ENCODE data around the gene HDLBP.
"Not testable (repeated sequence)": the region's sequence is repeated elsewhere in the genome, so short reads cannot be mapped to it uniquely, and the experiment has no call there.

Gene HDLBP

DNA sequence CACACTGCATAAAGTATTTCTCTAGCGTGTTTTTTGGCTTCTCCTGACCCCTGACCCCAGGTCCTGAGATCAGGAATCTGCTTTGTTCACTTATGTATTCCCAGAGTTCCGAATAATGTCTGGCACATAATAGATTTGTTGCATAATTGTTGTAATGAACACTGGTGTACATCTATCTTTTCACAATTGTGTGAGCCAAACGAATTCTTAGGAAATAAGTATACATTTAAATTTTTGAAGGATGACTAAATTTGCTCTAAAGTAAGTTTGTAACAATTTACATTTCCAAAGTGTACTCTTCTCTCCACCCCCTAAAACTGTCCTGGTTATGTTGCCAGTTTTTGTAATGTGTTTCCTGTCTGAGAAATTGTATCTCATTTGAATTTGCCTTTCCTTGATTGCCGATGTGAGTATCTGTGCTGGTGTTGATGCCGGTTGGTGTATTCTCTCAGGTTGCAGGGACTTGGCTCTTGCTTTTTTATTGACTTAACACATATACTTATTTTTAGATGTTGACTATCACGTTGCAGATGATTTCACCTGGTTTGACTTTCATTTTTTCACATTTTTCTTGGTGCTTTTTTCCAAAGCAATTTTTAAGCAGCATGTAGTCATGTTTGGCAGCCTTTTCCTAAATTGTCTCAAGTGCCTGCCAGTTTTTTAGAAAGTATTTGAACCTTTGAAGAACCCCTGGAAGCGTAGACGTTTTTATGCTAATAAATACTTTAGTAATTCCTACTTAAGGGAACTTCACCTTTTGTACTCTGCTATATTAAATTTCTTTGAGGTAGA is 24.6 kb upstream of the HDLBP start:
- no peak for DNase-seq

DNA sequence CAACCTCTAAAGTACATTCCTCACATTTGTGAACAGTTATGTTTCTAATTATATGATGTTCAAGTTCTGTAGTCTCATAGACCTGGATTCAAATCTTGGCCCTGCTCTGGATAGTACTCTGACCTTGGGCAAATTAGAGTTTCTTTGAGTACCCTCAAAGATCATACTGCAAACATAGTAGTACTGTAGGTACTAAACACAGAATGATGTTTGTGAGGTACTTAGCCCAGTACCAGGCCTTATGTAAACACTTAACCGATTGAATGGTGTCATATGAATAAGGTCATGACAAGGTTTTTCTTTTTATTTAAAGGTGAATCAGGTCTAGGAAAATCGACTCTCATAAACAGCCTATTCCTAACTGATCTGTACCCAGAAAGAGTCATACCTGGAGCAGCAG is 19.3 kb upstream of the HDLBP start:
- DNase-seq = no peak

DNA sequence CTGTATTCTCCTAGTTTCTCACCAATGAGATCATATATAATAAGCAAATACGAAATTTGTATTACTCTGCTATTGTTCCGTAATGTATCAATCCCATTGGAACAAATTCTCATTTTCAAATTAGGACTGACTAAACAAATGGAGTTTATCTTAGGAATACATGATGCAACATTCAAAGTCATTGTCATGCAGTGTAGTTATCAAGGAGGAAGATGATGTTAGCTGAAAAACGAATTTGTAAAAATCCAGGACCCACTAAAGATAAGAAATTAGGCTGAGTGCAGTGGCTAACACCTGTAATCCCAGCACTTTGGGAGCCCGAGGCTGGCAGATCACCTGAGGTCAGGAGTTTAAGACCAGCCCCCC is 15.1 kb upstream of the HDLBP start:
- no peak for DNase-seq

DNA sequence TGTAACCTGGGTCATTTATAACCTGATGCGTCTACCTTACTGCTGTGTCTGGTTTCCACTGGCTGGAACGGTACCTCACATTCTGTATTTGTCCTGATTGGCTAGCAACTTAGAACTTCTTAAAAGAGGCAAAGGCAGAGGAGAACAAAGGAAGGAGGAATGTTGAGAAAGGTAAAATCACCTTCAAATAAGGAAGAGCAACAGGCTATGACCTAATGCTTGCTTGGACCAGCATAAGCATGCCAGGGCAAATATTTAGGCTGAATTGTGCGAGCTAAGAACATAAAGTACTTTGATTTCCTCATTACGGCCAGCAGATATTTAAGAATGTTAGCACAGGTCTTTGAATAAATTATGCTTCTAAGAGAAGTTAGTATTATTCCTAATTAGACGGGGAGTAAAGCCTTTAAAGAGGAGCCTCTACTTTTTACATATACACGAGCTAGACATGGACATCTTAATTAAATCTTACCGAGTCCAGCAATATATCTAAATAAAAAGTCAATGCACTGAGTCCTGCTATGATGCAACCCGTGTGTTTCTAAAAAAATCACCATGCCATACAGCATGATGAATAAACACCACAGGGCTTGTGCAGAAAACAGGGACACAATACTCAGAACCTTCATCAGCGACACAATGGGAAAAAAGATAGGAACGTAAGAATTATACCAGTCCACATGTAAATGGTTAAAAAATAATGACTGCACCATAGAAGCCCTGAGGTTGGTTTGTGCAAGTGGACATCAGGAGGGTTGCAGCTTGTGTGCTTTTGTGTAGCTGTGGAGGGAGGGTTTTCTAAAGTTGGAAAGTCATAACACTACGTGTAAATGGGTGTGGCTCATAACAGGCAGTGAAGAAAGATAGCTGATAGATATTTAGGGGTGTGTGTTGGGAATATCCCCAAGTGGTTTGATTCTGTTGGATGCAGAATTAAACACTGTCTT is 14.5 kb upstream of the HDLBP start:
- no peak for DNase-seq

DNA sequence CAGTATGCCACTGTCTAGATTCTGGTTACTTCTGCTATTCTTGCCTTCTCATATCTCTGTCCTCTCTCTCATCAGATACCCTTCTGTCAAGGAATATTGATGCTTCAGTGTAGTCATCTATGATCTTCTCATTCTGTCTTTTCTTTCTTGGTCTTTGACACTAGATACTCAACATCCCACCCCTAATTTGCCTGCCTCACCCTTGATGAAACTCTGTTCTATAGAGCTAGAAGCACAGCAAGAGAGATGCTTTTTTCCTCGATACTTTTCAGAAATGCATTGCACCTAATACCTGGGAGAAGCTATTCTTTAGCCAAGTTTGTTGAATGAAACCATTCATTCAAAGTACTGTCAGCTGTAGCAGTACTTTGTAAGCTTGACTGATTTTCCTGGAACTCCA is 9.8 kb upstream of the HDLBP start:
- DNase-seq = no peak

DNA sequence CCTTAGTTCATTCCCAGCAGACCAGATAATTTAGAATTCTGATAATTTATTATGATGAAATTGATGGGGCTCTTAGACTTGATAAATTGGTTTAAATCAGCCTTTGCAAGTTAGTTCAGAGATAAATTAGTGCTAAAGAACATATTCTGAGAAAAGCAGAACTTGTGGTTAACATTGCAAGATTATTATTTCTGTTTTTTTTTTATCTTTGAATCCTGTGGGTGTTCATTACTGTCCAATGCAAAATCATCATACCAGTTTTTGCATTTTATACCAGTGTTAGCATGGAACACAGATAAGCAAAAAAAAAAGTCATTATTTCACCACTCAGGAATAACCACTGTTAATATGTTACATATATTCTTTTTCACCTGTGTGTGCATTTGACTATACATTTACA is 9.3 kb upstream of the HDLBP start:
- DNase-seq = no peak

DNA sequence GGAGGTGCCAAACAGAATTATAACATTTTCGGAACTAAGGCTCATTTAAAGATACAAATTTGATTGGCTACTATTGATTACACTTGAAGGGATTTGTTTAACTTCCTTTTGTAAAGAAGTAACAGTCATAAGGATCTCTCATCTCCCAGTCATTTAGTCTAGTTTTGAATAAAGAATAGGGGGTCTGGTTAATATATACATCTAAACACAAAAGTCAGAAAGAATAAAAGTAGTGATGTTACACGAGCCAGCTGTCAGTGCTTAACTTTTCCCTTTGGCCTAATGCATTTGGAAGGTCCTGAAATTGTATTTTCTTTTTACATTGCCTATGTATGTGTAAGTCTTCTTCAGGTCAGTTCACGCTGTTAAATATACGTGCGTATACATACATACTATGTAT is 8.3 kb upstream of the HDLBP start:
- no peak for DNase-seq

DNA sequence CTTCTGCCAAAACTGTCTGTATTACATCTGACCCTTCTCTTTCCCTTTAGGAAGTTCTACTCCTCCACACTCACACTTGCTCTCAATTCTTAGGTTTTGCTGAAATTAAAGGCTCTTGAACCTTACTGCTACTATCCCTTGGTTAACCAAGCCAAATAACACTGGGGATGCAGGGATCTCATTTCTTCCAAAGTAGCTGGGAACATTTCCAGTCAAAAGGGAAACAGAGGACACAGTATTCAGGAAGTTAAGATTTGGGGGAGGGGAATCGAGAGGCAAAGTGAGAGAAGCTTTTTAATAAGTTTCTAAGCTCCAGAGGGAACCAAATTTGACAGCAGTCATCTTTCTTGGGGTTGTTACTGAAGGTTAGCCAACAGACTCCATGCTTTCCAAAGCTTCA is 6.4 kb upstream of the HDLBP start:
- no peak for DNase-seq

DNA sequence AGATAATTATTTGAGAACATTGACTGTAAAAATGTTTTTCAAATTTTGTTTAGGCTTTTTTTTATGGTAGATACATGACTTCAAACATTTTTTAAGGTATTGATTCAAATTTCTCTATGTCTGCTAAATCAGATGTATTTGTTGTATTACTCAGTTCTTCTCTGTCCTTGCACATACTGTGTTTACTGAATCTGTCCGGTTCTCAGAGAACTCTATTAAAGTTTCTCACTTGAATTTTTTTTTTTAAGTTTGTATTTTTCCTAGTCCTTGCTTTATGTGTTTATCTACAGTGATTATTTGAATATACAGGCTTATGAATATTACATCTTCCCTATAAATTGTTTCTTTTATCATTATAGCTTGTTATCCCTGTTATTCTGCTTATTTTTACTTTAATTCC is 5.6 kb upstream of the HDLBP start:
- DNase-seq = no peak

DNA sequence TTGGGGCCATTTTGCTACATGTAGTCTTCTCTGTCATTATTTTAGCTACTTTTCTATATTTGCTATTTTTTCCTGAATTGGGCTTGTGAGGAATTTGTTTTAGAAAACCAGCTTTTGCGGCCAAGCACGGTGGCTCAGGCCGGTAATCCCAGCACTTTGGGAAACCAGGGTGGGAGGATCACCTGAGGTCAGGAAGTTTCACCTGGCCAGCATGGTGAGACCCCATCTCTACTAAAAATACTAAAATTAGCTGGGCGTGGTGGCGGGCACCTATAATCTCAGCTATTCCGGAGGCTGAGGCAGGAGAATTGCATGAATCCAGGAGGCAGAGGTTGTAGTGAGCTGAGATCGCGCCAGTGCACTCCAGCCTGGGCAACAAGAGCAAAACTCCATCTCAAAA is 4.9 kb upstream of the HDLBP start:
- DNase-seq = no peak

DNA sequence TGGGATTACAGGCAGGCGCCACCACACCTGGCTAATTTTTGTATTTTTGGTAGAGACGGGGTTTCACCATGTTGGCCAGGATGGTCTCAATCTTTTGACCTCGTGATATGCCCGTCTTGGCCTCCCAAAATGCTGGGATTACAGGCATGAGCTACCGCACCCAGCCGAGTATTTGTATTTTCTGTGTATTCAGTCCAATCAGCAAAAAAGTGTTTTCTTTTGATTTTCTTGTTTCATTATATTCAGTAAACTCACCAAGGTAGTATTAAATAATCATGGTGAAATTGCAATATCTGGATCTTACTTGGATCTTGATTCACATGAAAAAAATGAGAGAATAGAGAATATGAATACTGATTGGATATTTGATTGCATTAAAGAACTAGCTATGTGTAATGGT is 3.4 kb upstream of the HDLBP start:
- not testable (repeated sequence) for DNase-seq

DNA sequence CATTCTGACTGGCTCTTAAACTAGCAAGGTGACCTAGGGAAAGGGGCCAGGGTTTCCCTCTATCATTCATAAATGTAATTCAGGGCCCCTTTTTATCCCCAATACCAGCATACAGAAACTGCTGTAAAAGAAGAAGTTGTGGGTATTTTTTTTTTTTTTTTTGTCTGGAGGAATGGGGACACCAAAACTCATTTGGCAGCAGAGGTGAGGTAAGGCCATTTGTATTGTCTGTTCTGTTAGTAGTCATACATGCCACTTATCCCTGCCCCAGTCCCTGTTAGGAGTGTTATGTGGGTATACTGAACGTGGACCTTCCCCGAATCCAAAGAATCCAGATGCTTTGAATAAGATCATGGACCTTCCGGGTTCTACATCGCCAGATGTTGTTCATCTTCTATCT is 1.9 kb upstream of the HDLBP start:
- DNase-seq = no peak

DNA sequence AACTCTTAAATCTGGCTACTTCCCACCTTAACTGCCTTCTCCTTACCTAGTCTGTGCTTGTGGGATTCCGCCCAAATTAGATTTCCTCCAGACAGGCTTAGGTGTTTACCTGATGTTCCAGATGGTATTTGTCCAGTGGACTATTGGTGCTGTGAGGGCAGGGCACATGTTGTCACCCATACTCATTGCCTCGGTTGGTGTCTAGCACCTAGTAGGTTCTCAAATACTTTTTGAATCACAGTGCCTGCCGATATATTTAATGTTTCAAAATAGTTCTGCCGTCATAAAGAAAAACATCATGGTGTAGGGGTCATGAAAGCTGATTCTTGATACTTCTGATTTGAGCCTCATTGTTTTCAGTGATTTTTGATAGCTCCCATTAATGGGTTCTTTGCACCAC is 1.4 kb upstream of the HDLBP start:
- no peak for DNase-seq

DNA sequence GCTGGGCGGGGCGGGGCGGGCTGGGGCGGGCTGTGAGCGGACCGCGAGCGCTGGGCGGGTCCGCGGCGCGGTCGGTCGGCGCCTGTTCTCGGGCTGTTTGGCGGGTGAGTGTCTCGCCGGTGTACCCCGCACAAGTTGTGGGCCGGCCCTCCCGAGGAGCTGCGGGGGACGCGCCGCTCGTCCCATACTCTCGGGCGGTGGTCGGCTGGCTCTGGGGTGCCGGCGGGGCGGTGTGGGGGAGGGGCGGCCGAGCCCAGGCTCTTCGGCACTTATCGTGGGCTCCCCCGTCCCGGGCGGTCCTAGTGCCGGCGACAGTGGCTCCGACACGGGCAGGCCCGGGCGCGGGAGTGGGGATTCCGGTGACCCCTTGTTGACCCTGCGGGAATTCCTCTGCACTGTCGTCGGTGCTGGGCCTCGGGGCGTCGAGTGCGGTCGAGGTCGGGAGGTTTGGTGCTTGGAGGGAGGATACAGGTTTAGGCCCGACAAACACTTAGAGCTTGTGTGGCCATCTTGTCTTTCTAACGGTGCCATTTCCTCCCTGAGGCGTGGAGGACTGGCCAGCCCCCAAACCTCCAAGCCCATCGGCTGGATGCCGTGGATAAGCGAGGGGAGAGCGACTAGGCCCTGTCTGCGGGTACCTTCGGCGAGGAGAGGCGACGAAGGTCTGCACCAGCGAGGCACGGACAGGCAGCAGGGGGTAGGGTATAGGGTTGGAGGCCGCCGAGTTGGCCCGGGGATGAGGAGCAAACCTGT is 583 bp upstream of the HDLBP start, which contains the start of gene SEPTIN2:
SEPTIN2 (plus strand) TSS at position 47 of the 753 bp plus-strand sequence. CDS start 8,308 bp downstream, outside the sequence.
- DNase-seq = peak; percentile 69

DNA sequence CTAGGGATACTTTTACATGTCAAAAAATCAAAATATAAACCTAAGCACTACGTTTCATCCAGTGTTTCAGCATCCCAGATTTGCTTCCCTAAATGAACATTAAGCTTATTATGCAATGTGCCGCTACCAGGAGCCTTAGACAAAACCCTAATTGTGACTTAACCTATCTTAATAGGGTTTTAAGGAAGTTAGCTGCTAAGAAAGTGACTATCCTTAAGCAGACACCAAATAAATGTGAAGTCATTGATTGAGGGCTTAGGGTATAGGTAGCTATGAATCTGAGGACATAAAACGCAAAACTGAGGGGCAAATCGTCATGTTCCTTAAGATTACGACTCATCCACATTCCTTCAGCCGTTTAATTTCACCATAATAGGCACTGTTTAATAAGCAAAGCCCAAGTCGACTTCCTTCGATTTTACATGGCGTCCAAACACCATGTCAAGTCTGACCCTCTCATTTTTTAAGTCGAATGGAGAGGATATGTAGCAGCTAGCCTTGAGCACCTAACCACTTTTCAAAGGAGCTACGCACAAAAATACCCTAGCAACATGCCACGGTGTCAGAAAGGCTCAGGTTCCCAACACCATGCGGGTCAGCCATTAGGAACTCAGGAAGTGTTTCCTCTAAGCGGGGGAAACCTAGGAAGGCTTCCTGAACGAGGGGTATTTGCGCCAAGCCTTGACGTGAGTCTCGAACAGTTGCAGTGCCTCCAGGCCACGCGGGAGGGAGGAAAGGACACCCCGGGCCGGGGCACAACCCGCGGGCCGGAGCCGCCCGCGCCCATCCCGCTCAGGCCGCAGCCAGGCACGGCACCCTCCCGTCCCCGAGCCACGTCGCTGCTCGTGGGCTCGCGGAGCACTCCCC is 1.0 kb downstream of the HDLBP start:
- peak; percentile 49 for DNase-seq

DNA sequence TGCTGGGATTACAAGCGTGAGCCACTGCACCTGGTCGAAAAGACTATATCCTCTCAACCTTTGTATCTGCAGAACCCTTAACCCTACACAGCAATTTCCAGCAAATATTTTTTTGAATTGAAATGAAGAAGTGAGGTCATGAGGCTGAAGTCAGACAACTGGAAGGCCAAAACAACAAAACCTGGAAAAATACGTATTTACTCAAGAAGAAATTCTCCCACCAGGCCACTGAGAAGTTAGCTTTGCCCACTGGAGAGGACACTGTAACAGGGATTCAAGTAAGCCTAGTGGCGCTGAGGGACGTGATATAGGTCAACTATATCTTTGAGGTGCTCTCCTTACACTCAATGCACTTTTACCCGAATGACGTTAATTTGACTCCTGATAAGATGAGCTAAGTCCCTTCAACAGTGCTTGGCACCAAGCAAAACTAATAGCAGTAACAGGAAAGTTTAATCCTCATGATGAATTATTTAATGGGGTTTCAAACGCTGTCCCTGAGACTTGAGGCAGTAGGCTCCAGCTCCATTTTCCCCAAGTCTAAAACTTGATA is 1.9 kb downstream of the HDLBP start:
- DNase-seq = no peak

DNA sequence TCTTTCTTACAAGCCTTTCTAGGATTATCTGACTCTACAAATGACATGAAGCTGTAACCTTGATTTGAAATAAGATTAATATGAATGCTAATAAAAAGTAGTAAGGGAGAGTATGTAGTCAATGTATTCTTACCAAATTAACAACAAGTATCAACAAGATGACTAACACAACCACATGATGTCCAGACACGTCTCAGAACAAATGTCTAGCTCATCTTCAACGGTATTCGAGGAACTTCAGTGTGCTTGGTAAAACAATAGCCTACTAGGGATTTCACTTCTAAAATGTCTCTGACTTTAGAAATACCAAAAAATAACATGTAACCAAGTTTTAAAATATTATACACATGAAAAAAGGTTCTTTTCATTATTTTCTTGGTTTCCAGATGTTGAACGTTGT is 3.4 kb downstream of the HDLBP start:
- DNase-seq = peak; percentile 61

DNA sequence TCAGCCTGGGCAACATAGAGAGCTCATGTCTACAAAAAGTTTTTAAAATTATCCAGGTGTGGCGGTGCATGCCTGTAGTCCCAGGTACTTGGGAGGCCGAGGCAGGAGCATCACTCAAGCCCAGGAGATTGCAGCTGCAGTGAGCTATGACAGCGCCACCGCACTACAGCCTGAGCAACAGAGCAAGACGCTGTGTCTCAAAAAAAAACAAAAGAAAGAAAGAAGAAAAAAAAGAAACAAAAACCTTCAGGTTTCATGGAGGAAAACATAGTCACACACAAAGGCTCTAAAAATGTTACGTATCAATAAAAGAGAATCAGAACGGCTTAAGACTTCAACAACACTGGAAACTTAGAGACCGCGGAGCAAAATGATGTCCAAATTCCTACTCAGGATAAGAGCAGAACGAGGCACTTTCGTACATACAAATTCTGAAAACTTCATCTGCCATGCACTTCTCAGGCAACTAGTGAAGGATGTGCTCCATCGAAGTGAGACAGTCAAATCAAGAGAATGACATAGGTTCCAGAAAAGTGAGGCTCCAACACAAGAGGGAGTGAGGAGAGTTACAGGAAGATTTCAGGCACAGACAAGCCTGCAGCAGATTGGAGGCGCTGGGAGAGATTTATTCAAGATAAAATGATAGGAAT is 4.4 kb downstream of the HDLBP start:
- no peak for DNase-seq

DNA sequence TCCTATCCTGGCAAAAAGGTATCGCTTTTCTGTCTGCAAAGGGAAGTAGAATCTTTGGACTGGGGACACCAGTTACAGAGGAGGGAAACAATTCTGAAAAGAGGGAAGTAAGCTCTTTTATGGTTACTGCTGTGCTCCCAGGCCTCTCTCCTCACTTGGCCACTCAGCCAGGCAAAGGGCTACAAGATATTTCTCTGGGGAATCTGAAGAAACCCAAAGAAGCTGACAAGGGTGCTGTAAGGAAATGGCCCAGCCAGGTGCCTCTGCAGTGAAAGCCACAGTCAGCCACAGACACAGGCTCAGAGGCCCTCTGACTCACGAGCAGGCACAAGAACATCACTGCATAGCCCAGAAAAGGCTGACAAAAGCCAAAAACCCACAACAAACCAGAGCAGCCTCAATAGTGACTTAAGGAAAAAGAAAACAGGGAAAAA is 5.8 kb downstream of the HDLBP start:
- peak; percentile 45 for DNase-seq

DNA sequence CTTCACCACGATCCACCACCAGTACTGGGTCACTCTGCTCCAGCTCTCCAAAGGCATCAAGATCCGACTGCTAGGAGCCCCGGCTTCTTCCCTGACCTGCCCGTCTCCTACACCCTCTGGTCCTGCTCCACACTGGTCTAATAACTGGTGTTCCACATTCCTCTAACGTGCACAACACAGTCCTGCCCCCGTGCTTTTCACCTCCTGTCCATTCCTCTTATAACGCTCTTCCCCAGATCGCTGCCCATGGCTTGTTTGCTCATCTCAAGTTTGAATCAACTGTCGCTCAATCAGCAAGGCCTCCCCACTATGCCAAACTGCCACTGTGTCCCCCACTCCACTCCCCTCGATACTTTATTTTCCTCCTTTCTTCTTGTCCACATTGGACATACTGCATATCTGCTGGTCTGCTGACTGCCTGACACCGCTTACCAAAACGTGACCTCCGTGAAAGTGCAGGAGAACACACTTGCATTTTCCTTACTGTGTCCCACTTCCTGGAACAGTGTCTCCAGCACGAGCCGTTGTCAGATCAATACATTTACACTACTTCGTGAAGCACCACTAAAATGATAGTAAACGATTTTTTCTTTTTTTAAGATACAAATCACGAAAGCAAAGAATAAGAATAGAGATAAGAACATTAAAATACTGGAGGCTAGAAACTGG is 6.5 kb downstream of the HDLBP start:
- DNase-seq = no peak

DNA sequence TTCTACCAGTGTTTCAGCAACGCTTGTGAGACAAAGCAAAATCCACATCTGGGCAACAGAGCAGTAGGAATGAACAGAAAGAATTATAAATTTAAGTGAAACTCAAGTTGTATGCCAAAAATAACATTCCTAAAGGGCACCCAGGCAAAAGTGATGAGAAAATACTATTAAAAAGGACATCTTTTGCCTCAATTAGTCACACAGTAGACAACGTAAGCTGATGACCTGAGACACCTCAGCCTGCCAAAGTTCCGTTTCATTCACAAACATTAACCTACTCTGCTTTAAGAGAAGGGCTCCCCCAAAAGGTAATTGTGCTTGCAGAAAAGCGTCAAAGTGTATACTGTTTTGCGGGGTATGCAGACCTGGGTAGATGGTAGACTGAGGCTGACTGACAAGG is 7.2 kb downstream of the HDLBP start:
- DNase-seq = peak; percentile 27

Measured in fibroblast of skin of scalp (primary cell).